HG03159 (cell line): ENCODE data around the gene SLC25A38.
"Not testable (repeated sequence)": the region's sequence is repeated elsewhere in the genome, so short reads cannot be mapped to it uniquely, and the experiment has no call there.

ENCODE experiments used
- ATAC-seq: cut with Tn5 transposase; IDR thresholded peaks from one replicate; pipeline ENCODE4 v1.9.1; 2021; ENCODE audit warnings: mild to moderate bottlenecking, moderate library complexity; ENCODE audit not compliant: unreplicated experiment

The SLC25A38 gene

GRCh38 chr3:39406368-39407258 lies 23.4 kb downstream of the SLC25A38 start, which contains the start of gene RPSA:
RPSA (plus strand) TSS chr3:39406720; CDS start chr3:39407654, 934 bp downstream.
- peak; percentile 91 for ATAC-seq

DNA sequence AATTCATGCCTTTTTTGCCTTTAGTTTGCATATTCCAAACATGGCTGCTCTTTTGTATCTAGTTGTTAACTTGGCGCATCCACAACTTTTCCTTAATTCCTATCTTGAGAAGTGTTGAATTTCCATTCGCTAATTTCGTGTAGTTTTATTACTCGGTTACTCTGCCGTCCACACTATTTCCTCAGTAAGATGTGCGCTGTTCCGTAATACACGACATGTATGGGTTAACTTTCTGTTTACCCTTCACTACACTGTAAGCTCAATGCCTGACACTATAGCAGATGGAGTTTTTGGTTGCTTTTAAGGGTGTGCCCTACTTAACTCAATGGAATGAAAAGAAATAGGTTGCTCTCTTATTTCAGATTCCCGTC lies 24.1 kb downstream of the SLC25A38 start:
- ATAC-seq = no peak

DNA sequence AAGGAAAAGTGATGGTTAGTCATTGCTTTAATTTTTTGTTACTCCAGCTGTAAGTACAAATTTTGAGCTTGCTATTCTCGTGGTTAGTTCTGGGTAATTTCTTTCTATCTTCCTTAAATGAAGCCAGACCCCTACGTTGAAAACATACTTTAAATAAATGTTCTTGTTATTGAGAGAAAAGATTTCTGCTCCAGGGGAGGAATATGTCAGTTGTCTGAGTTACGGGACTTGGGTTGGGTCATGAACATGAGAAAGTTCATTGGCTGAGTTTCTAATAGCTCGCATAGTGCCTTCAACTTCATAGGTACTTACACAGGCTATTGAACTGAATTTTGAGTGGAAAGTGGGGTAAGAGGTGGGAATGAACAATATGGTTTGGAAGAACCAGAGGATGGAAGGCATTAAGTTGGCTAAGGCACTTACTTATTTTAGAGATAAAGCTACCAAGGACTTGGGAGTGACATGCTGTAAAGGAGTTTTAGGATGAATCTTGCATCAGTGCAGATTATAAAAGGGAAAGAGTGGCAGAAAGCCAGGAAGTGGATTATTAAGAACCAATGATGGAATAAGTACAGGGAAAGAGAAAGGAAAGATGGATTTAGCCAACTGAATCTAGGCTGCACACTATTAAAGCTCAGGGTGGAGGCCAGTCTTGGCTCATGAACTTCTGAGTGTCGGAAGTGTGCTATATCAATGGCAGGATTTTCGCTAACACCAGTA lies 24.8 kb downstream of the SLC25A38 start:
- no peak for ATAC-seq

DNA sequence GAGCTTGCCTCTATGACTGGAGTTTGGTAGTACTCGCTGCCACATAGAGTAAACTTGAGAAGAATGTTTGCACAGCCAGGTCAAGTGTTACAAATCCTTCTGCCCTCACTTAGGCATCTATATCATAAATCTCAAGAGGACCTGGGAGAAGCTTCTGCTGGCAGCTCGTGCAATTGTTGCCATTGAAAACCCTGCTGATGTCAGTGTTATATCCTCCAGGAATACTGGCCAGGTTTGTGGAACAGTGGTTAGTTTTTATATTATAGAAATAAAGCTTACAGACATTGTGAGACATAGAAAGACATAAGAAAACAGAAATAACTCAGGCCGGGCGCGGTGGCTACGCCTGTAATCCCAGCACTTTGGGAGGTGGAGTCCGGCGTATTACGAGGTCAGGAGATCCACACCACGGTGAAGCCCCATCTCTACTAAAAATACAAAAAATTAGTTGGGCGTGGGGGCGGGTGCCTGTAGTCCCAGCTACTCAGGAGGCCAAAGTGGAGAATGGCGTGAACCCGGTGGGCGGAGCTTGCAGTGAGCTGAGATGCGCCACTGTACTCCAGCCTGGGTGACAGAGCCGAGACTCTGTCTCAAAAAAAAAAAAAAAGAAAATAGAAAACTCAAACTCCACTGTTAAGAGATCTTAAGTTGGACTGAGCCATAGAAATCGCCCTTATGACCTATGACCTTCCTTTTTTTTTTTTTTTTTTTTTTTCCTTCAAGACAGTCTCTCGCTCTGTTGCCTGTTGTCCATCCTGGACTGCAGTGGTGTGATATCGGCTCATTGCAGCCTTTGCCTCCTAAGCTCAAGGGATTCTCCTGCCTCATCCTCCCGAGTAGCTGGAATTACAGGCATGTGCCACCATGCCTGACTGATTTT lies 25.6 kb downstream of the SLC25A38 start:
- no peak for ATAC-seq

DNA sequence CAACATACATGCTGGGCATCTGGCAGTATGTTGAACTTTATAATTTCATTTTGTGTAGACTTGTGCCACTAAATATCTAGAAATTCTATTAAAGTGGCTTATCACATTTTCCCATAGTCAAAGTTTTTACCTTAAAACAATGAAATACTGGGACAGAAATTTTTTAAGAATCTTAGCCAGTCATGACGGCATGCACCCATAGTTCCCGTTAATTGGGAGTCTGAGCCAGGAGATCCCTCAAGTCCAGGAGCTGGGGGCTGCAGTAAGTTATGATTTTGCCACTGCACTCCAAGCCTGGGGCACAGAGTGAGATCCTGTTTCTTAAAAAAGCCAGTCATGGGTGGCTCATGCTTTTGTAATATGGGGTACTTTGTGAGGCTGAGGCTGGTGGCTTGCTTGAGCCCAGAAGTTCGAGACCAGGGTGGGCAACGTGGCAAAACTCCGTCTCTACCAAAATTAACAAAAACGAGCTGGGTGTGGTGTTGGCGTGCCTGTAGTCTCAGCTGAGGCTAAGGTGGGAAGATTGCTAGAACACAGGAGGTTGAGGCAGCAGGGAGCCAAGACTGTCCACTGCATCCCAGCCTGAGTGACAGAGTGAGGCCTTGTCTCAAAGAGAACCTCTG lies 26.5 kb downstream of the SLC25A38 start:
- ATAC-seq = no peak

DNA sequence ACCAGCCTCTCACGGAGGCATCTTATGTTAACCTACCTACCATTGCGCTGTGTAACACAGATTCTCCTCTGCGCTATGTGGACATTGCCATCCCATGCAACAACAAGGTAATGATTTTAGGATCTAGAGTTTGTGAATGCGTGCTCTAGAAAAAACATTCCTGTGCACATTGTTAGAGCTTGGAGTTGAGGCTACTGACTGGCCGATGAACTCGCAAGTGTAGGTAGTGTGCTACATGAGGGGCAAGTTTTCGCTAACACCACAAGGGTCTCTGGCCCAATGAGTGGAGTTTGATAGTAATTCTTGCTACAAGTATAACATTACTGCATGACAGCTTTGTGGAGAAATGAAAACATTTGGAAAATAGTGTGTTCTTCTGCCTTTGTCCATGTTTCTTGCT lies 27.7 kb downstream of the SLC25A38 start:
- no peak for ATAC-seq

DNA sequence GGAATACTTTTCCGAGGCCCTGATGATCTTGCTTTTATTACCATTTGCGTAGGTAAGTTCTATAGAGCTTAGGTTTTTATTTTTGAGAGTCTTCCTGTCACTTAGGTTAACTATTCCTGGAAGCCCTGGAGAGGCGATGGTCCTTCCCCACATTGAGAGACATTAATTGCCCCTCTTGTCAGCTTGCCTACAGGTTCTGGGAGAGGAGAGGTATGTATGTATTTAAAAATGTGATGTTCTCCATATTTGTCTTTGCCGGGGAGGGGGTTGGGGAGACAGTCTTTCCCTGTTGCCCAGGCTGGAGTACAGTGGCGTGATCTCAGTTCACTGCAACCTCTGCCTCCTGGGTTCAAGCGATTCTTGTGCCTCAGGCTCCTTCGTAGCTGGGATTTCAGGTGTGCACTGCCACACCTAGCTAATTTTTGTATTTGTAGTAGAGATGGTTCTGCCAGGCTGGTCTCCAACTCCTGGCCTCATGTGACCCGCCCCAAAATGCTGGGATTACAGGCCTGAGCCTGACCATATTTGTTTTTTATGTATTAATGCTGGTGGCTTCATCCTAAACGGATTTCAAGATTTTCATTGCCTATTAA lies 29.6 kb downstream of the SLC25A38 start:
- ATAC-seq = no peak

DNA sequence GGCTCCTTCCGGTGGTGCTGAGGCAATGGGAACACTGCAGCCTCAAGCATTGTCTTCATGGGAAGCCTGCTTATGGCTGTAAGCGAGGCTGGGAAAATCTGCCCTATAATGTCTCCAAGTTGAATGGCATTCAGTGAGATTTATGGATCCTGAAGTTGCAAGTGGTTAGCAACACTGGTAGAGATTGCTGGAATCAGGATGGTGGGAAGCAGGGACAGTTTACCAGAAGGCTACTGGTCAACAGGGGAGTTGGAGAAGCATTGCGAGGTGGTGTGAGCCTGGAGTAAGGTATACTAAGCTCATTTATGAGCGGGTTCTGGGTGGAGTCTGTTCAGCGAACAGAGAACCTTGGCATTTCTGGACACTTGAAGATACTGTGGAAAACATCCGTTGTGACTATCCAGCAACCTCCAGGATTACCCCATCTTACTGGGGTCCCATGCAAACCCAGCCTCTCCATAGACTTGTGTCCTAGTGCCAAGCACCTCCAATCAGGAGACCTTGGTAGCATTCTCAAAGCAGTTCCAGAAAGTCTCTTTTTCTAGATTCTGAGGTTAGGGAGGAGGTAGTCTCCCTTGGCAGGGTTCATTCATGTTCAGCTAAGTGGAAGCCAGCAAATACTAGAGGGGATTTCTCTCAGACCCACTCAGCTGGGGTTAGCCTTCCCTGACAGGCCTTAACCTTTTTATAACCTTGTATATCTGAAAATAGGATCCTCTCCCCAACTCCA lies 30.7 kb downstream of the SLC25A38 start:
- ATAC-seq = no peak

GRCh38 chr3:39414421-39414907 lies 31.3 kb downstream of the SLC25A38 start:
- ATAC-seq = no peak

- ATAC-seq = not testable (repeated sequence)
These were observed 32.1 kb downstream of the SLC25A38 start for GRCh38 chr3:39415302-39415701.

DNA sequence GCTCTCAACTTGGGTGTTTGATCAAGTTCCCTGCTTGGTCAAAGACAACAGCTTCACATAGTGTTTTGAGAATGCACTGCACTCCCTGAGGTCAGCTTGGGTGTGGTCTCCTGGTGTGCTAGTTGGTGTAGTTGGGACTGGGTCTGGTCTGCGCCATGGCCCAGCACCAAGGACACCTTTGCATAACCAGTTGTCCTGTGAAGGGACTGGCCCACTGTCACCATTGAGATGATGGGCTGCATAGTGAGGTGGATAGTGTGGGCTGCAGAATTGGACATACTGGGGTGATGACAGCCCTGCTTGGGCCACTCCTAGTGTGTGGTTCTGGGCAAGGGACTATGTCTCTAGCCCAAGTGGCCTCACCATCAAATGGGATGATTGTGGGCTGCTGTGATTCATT lies 32.8 kb downstream of the SLC25A38 start:
- ATAC-seq = no peak

DNA sequence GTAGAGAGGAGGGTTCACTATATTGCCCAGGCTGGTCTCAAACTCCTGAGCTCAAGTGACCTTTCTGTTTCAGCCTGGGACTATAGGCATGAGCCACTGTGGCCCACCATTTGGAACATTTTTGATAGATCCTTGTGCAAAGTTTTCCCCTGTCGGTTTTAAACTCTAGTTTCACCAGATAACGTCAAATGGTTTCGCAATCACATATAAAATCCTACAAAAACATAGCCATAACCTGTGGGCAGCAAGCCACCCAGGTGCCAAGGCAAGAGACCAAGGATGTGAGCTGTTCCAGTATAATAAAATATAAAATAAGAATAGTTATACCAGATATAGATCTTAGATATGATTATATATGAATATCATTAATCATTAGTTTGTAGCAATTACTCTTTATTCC lies 33.8 kb downstream of the SLC25A38 start:
- ATAC-seq = not testable (repeated sequence)

- ATAC-seq = not testable (repeated sequence)
These were observed 35.5 kb downstream of the SLC25A38 start for GRCh38 chr3:39418556-39419225.

- ATAC-seq = no peak
These were observed 36.7 kb downstream of the SLC25A38 start for GRCh38 chr3:39419742-39420315.

- no peak for ATAC-seq
These were observed 37.4 kb downstream of the SLC25A38 start for GRCh38 chr3:39420543-39420942.

- no peak for ATAC-seq
These were observed 40.3 kb downstream of the SLC25A38 start for GRCh38 chr3:39423436-39423970.

GRCh38 chr3:39426312-39426711 lies 43.1 kb downstream of the SLC25A38 start:
- no peak for ATAC-seq

GRCh38 chr3:39427506-39427905 lies 44.3 kb downstream of the SLC25A38 start:
- no peak for ATAC-seq
